Measurements from ENCODE around the gene DPH5.

The DPH5 gene

GRCh38 chr1:101025657-101026429 is at the start of gene DPH5:
TSS of gene DPH5 (minus strand) at chr1:101025784. CDS start at chr1:101025443, 341 bp downstream.
- ATAC-seq (ENCODE audit: insufficient read depth, low read depth) = peak; percentile 93
- peaks cover 45% of the 10 kb centered on the region for H3K4me1 ChIP-seq (ENCODE audit: insufficient read depth, low read length)
- peaks cover 60% of the 10 kb centered on the region for H3K79me2 ChIP-seq (ENCODE audit: insufficient read depth, low read length)
- H2AFZ ChIP-seq (ENCODE audit: low read depth, low read length) = peak within 1 kb of the TSS; percentile 92
- H4K20me1 ChIP-seq (ENCODE audit: insufficient read depth, low read length) = no peaks in the 10 kb centered on the region
- peak within 1 kb of the TSS; percentile 72 to 88 for H3K4me3 ChIP-seq (ENCODE audit: low read depth in 1 of 2, low read length in 2 of 2)
- peak within 1 kb of the TSS; percentile 73 for H3K9ac ChIP-seq (ENCODE audit: low read depth, low read length)
- peak within 1 kb of the TSS; percentile 88 for H3K4me2 ChIP-seq (ENCODE audit: insufficient read depth, low read length)
- peaks cover 31% of the 10 kb centered on the region; the same call in 1 of the 2 replicates for H3K36me3 ChIP-seq (ENCODE audit: insufficient read depth, low read length)
- H3K9me3 ChIP-seq (ENCODE audit: insufficient read depth, low read length, severe bottlenecking) = no peaks in the 10 kb centered on the region
- peak within 1 kb of the TSS; percentile 88 for H3K27ac ChIP-seq (ENCODE audit: low read length)
- no peak for TF ChIP-seq CTCF (IDR thresholded peaks at IDR 0.05; ENCODE audit: borderline replicate concordance, extremely low read depth, low read length, poor library complexity, severe bottlenecking)
- no peak for TF ChIP-seq EZH2 (IDR thresholded peaks at IDR 0.05; ENCODE audit: borderline replicate concordance, low read depth, low read length, severe bottlenecking)
- peak; percentile 91 for DNase-seq
- H3K27me3 ChIP-seq (ENCODE audit: insufficient read depth, low read length, poor library complexity) = no peaks in the 10 kb centered on the region

- H3K4me2 ChIP-seq (ENCODE audit: insufficient read depth, low read length) = no peak overlapping the region
- no peaks in the 10 kb centered on the region for H3K79me2 ChIP-seq (ENCODE audit: insufficient read depth, low read length)
- no peaks in the 10 kb centered on the region for H4K20me1 ChIP-seq (ENCODE audit: insufficient read depth, low read length)
- TF ChIP-seq EZH2 (IDR thresholded peaks at IDR 0.05; ENCODE audit: borderline replicate concordance, low read depth, low read length, severe bottlenecking) (no peak), CTCF (IDR thresholded peaks at IDR 0.05; ENCODE audit: borderline replicate concordance, extremely low read depth, low read length, poor library complexity, severe bottlenecking) (no peak)
- no peak overlapping the region for H3K4me3 ChIP-seq (ENCODE audit: low read depth in 1 of 2, low read length in 2 of 2)
- H3K4me1 ChIP-seq (ENCODE audit: insufficient read depth, low read length) = no peaks in the 10 kb centered on the region
- no peaks in the 10 kb centered on the region for H3K9me3 ChIP-seq (ENCODE audit: insufficient read depth, low read length, severe bottlenecking)
- H3K36me3 ChIP-seq (ENCODE audit: insufficient read depth, low read length) = peaks cover 17% of the 10 kb centered on the region; the same call in 1 of the 2 replicates
- no peak overlapping the region for H2AFZ ChIP-seq (ENCODE audit: low read depth, low read length)
- no peaks in the 10 kb centered on the region for H3K27me3 ChIP-seq (ENCODE audit: insufficient read depth, low read length, poor library complexity)
- H3K27ac ChIP-seq (ENCODE audit: low read length) = no peak overlapping the region
- no peak for DNase-seq
- no peak overlapping the region for H3K9ac ChIP-seq (ENCODE audit: low read depth, low read length)
- ATAC-seq (ENCODE audit: insufficient read depth, low read depth) = no peak
Measured at GRCh38 chr1:101073836-101074235, 48.3 kb upstream of the DPH5 start.

- Histone ChIP-seq H3K4me1 (ENCODE audit: insufficient read depth, low read length) (peaks cover 2% of the 10 kb centered on the region; the same call in 1 of the 2 replicates), H3K36me3 (ENCODE audit: insufficient read depth, low read length) (peaks cover 10% of the 10 kb centered on the region; the same call in 1 of the 2 replicates), H3K27ac (ENCODE audit: low read length) (no peak overlapping the region), H3K27me3 (ENCODE audit: insufficient read depth, low read length, poor library complexity) (no peaks in the 10 kb centered on the region), H3K4me2 (ENCODE audit: insufficient read depth, low read length) (no peak overlapping the region), H3K4me3 (ENCODE audit: low read depth in 1 of 2, low read length in 2 of 2) (no peak overlapping the region), H3K9me3 (ENCODE audit: insufficient read depth, low read length, severe bottlenecking) (no peaks in the 10 kb centered on the region), H4K20me1 (ENCODE audit: insufficient read depth, low read length) (no peaks in the 10 kb centered on the region), H2AFZ (ENCODE audit: low read depth, low read length) (no peak overlapping the region), H3K79me2 (ENCODE audit: insufficient read depth, low read length) (0 out of 2 replicates have a peak, but pooled peaks cover 2% of the 10 kb centered on the region), H3K9ac (ENCODE audit: low read depth, low read length) (no peak overlapping the region)
- no peak for DNase-seq
- no peak for TF ChIP-seq EZH2 (IDR thresholded peaks at IDR 0.05; ENCODE audit: borderline replicate concordance, low read depth, low read length, severe bottlenecking)
- TF ChIP-seq CTCF (IDR thresholded peaks at IDR 0.05; ENCODE audit: borderline replicate concordance, extremely low read depth, low read length, poor library complexity, severe bottlenecking) = no peak
- no peak for ATAC-seq (ENCODE audit: insufficient read depth, low read depth)
Measured at GRCh38 chr1:101071470-101071891, 45.9 kb upstream of the DPH5 start.
